ENCODE results near the gene SND1. TPM values are rescaled to one million over a fixed set of nuclear protein-coding genes. Genes with fewer than 3 reads are reported as not detected.

Gene SND1
- total and polyA plus RNA-seq, 2 donors from 2014 or later: 83.0 to 154 TPM

DNA sequence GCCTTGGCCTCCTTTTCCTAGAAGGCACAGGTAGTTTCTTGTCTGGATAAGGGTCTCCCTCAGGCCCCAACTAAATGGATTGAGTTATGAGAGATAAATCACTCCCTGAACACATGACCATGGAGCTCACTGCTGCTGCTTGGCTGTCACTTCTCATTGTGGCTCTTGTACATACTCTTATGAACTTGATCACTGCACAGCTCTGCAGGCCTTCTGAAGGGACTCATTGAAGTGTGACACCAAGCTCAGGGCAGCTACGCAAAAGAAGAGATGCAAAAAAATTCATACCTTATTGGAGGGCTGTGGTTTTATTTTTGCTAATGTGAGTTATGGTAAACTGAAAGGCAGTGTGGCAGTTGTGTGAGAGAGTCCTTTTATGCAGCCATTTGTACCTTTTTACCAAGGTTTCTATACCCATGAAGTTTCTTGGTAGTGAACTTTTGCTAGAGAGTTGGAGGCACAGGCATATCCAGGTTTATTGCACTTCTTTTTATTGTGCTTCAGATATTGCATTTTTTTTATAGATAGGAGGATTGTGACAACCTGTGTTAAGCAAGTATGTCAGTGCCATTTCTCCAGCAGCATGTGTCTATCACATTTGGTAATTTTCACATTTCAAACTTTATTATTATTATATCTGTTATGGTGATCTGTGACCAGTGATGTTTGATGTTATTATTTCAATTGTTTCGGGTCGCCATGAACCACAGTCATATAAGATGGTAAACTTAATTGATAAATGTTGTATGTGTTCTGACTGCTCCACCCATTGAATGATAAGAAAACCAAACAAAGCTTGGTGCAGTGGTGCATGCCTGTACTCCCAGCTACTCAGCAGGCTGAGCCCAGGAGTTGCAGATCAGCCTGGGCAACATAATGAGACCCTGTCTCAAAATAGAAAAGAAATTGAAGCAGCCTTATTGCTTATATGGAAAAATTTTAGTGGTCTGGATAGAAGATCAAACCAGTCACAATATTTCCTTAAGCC, 278.6 kb downstream of the SND1 start:
- intact Hi-C loops (cut with DNase I): no loop called here
- DNase-seq (no peak), FAIRE-seq (no peak)
- Histone ChIP-seq H3K27me3 (ENCODE audit: control insufficient read depth, insufficient read depth, low read length) (no peaks in the 10 kb centered on the region), H3K36me3 (ENCODE audit: control insufficient read depth in 2 of 3, insufficient read depth in 3 of 3, low read length in 3 of 3) (peaks cover 2 to 8% (median 2%) of the 10 kb centered on the region in 3 donors), H3K27ac (ENCODE audit: low read depth in 2 of 2, low read length in 2 of 2) (no peak overlapping the region), H3K9ac (ENCODE audit: low read length in 3 of 3) (no peak overlapping the region), H3K4me1 (ENCODE audit: control insufficient read depth in 2 of 3, insufficient read depth in 2 of 3, low read depth in 1 of 3, low read length in 3 of 3) (no peaks in the 10 kb centered on the region), H3K4me3 (ENCODE audit: low read length in 3 of 3) (no peak overlapping the region), H3K9me3 (ENCODE audit: control insufficient read depth in 2 of 3, insufficient read depth in 1 of 3, low read length in 3 of 3) (no peaks in the 10 kb centered on the region)
- TF ChIP-seq, protein P1, sequence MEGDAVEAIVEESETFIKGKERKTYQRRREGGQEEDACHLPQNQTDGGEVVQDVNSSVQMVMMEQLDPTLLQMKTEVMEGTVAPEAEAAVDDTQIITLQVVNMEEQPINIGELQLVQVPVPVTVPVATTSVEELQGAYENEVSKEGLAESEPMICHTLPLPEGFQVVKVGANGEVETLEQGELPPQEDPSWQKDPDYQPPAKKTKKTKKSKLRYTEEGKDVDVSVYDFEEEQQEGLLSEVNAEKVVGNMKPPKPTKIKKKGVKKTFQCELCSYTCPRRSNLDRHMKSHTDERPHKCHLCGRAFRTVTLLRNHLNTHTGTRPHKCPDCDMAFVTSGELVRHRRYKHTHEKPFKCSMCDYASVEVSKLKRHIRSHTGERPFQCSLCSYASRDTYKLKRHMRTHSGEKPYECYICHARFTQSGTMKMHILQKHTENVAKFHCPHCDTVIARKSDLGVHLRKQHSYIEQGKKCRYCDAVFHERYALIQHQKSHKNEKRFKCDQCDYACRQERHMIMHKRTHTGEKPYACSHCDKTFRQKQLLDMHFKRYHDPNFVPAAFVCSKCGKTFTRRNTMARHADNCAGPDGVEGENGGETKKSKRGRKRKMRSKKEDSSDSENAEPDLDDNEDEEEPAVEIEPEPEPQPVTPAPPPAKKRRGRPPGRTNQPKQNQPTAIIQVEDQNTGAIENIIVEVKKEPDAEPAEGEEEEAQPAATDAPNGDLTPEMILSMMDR (IDR thresholded peaks at IDR 0.05; ENCODE audit: borderline replicate concordance, extremely low read depth, insufficient read depth): no peak

DNA sequence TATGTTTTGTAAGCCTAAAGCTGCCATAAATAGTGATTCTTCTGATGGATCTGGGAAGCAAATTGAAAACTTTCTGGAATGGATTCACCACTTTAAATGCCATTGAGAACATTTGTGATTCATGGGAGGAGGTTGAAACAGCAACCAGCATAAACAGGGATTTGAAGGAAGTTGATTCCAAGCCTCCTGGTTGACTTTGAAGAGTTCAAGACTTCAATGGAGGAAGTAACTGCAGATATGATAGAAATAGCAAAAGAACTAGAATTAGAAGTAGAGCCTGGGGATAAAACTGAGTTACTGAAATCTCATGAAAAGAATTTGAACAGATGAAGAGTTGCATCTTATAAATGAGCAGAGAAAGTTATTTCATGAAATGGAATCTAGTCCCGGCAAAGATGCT, 280.1 kb downstream of the SND1 start:
- H3K9me3 ChIP-seq (ENCODE audit: control insufficient read depth in 2 of 3, insufficient read depth in 1 of 3, low read length in 3 of 3): no peaks in the 10 kb centered on the region
- no peak overlapping the region for H3K27ac ChIP-seq (ENCODE audit: low read depth in 2 of 2, low read length in 2 of 2)
- H3K4me1 ChIP-seq (ENCODE audit: control insufficient read depth in 2 of 3, insufficient read depth in 2 of 3, low read depth in 1 of 3, low read length in 3 of 3): peaks cover 0 to 4% (median 0%) of the 10 kb centered on the region in 3 donors
- no peak for FAIRE-seq
- H3K4me3 ChIP-seq (ENCODE audit: low read length in 3 of 3): no peak overlapping the region
- H3K9ac ChIP-seq (ENCODE audit: low read length in 3 of 3): no peak overlapping the region
- H3K27me3 ChIP-seq (ENCODE audit: control insufficient read depth, insufficient read depth, low read length): no peaks in the 10 kb centered on the region
- intact Hi-C loops (cut with DNase I): no loop called here
- H3K36me3 ChIP-seq (ENCODE audit: control insufficient read depth in 2 of 3, insufficient read depth in 3 of 3, low read length in 3 of 3): peaks cover 2 to 8% (median 2%) of the 10 kb centered on the region in 3 donors
- DNase-seq: no peak
- TF ChIP-seq, protein P1 (IDR thresholded peaks at IDR 0.05; ENCODE audit: borderline replicate concordance, extremely low read depth, insufficient read depth): no peak

DNA sequence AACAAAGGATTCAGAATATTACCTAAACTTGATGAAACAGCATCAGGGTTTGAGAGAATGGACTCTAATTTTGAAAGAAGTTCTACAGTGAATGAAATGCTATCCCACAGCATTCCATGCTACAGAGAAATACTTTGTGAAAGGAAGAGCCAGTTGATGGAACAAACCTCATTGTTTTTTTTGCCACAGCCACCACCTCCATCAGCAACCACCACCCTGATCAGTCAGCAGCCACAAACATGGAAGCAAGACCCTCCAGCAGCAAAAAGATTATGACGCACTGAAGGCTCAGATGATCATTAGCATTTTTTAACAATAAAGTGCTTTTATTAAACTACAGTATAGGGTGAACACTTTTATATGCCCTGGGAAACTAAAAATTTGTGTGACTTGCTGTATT, 280.5 kb downstream of the SND1 start:
- FAIRE-seq (no peak), DNase-seq (no peak)
- Histone ChIP-seq H3K9me3 (ENCODE audit: control insufficient read depth in 2 of 3, insufficient read depth in 1 of 3, low read length in 3 of 3) (no peaks in the 10 kb centered on the region), H3K4me3 (ENCODE audit: low read length in 3 of 3) (no peak overlapping the region), H3K36me3 (ENCODE audit: control insufficient read depth in 2 of 3, insufficient read depth in 3 of 3, low read length in 3 of 3) (peaks cover 2 to 8% (median 2%) of the 10 kb centered on the region in 3 donors), H3K9ac (ENCODE audit: low read length in 3 of 3) (no peak overlapping the region), H3K27me3 (ENCODE audit: control insufficient read depth, insufficient read depth, low read length) (no peaks in the 10 kb centered on the region), H3K4me1 (ENCODE audit: control insufficient read depth in 2 of 3, insufficient read depth in 2 of 3, low read depth in 1 of 3, low read length in 3 of 3) (peaks cover 0 to 4% (median 0%) of the 10 kb centered on the region in 3 donors), H3K27ac (ENCODE audit: low read depth in 2 of 2, low read length in 2 of 2) (no peak overlapping the region)
- TF ChIP-seq, protein P1 (IDR thresholded peaks at IDR 0.05; ENCODE audit: borderline replicate concordance, extremely low read depth, insufficient read depth): no peak
- intact Hi-C loops (cut with DNase I): no loop called here

Measured in kidney (tissue), 14 donors.